Sigmoid colon (tissue), 4 donors: ENCODE data around the gene ADRB2.

Experiments
- CTCF ChIP-seq, 4 experiments: fragments of 450-650 bp in 3 of 4; fragments of 200-600 bp in 1 of 4; IDR thresholded peaks; one replicate each; pipeline ENCODE4 v1.5.1; 2016 to 2019; ENCODE audit warnings: antibody characterized with exemption in 4 of 4, mild to moderate bottlenecking in 3 of 4, moderate library complexity in 2 of 4
- EP300 ChIP-seq, 4 donors: sonication (generic); formaldehyde crosslinking; IDR thresholded peaks; one replicate each; pipeline ENCODE4 v1.6.1; 2017; ENCODE audit warnings: antibody characterized with exemption in 4 of 4
- POLR2A ChIP-seq, 2 donors: fragments of 450-650 bp; IDR thresholded peaks; one replicate each; pipeline ENCODE4 v1.6.1; 2016; ENCODE audit warnings: antibody characterized with exemption in 2 of 2, mild to moderate bottlenecking in 2 of 2, moderate library complexity in 2 of 2
- POLR2AphosphoS5 ChIP-seq, 4 donors: sonication (generic); formaldehyde crosslinking; IDR thresholded peaks; one replicate each; pipeline ENCODE4 v1.6.1; 2017; ENCODE audit warnings: antibody characterized with exemption in 4 of 4

- TF ChIP-seq POLR2AphosphoS5 (IDR thresholded peaks at IDR 0.05) (no peak), CTCF (IDR thresholded peaks at IDR 0.05) (no peak), POLR2A (IDR thresholded peaks at IDR 0.05) (no peak), EP300 (IDR thresholded peaks at IDR 0.05) (no peak)
Observed at GRCh38 chr5:148850836-148851235, 24.4 kb downstream of the ADRB2 start.
